Medulla oblongata (tissue), 1 donor: Measurements from ENCODE around the gene PRPS1.
"Not testable (repeated sequence)": the region's sequence is repeated elsewhere in the genome, so short reads cannot be mapped to it uniquely, and the experiment has no call there.

ENCODE experiments used
- DNase-seq: peaks from one replicate; pipeline ENCODE4 v3.0.0-alpha.2; 2015; ENCODE audit errors: extremely low spot score

PRPS1 gene

DNA sequence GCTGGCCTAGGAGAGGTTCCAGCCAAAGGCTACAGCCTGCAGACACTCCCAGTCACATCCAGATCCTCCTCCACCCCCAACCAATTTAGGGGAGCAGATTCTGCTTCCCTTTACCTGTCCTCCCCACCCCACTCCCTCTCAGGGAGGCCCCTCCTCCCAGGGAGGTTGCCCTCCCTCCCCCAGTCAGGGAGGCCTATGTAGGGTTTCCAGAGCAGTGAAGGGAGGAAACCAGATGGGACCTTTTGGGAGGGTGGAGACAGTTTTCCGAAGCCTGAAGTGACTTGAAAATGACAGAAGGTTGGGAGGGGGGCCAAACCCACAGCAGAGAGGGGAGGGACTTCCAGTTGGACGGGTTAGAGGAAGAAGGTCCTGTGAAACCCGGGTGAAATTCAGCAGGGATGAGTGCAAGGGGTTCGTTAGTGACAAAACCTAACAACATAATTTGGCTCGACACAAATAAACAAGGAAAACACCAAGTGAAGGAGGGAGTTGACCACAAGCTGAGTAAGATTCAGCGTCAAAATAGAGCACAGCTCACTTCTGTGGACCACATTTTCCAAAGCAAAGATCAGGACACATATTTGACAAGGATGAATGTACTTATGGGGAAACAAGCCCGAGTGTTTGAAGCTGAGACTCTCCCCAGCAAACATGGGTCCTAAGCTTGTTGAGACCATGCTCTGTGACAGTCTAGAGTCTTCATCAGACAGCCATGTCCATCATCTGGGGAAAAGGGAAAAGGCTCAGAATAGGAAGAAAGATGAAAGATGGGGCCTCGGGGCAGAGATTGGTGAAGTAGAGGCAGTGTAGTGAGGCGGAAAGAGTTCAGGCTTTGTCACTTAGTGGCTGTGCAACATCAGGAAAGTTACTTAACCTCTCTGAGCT, 46.4 kb downstream of the PRPS1 start:
- peak; percentile 6 for DNase-seq

DNA sequence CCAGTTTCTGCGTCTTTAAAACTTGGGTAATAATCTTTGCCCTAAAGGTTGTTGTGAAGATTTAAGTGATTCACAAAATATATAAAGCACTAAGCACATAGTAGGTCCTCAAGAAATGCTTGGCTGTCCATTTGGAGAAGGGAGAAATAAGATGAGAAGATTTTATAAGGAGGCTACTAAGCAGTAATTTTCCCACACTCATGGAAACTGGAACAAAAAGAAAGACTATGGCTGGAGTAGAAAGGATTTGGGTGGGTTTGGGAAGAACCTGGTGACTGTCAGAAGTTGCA, 47.0 kb downstream of the PRPS1 start:
- no peak for DNase-seq

DNA sequence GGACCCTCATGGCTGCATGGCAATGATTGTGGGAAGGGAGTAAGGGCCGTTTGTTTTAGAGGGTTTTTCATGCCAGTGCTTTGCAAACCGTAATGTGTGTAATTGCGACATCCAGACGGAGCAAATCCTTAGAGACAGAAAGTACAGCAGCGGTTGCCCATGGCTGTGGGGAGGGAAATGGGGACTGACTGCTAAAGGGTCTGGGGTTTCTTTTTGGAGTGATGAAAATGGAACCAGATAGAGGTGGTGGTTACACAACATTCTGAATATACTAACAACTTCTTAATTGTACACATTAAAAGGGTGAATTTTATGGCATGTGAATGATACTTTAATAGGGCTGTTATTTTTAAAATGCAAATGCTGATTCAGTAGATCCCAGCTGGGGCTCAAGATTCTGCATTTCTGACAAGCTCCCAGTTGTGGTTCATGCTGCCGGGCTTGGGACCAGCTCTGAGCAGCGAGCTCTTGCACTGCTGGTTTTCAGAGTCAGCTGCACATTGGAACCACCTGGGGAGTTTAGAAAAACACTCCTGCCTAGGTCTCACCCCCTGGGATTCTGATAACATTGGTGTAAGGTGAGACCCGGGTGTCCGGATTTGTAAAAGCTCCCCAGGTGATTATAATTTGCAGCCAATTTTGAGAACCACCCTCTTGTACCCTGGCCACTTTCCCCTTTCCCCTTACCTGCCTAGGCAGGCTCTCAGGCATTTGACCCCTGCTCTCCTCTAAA, 47.7 kb downstream of the PRPS1 start:
- peak; percentile 33 for DNase-seq

DNA sequence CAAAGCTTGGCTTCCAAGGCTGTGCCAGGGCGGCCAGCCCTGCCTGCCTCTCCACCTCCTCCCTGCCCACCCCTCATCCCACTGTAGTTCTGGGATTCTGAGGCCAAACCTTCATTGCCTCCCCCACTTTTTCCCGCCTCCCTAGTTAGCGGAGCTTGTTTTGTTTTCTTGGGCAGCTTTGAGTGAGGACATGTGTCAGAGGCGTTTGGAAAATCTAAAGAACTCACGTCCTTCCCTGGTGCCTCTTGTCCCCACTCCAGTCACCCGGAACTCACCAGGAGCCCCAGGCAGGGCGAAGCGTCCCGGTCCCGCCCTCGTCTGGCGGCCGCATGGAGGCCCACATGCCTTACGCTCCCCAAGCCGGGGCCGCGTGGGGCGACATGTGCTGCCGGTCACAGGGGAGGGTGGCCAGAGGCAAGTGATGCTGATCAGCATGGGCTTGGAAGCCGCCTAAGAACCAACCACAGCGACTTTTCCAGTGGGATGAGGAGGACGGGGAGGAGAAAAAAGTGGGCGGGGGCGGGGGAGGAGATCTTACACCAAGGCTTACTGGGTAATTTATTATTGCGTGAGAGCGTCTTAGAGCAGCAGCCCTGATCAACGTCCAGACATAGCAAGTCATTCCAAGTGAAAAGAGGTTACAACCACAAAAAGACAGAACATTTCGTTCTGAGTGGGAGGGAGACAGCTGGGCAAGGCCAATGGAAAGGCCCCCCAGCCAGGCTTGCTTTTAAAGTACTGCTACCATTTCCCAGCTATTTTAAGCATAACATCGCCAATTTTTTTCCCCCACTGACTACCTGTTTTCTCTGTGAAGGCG, 48.5 kb downstream of the PRPS1 start:
- peak; percentile 56 for DNase-seq

- DNase-seq: no peak
Measured at GRCh38 chrX:107677501-107677901, 49.2 kb downstream of the PRPS1 start.

GRCh38 chrX:107677909-107678308, 49.6 kb downstream of the PRPS1 start:
- DNase-seq: no peak

- no peak for DNase-seq
Measured at GRCh38 chrX:107678957-107679740, 50.8 kb downstream of the PRPS1 start.

DNA sequence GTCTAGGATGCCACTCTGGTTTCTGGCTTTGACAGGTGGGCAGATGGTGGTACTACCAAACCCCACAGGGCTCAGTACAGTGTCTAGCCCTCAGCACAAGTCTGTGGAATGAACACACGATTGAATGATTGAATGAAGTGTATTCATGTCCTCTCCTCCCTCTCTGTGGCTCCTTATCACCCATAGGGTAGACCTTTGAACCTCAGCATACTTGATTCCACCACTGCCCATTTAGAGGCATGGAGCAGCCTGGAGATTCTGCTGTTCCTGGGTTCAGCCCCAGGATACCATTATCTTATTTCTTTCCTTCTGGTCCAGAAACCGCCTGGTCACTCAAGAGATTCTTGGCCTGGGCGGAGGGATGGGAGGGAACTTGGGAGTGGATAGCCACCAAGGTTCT, 53.9 kb downstream of the PRPS1 start:
- no peak for DNase-seq

GRCh38 chrX:107683124-107683895, 55.0 kb downstream of the PRPS1 start:
- no peak for DNase-seq

- no peak for DNase-seq
Measured at GRCh38 chrX:107683931-107684330, 55.6 kb downstream of the PRPS1 start.

DNA sequence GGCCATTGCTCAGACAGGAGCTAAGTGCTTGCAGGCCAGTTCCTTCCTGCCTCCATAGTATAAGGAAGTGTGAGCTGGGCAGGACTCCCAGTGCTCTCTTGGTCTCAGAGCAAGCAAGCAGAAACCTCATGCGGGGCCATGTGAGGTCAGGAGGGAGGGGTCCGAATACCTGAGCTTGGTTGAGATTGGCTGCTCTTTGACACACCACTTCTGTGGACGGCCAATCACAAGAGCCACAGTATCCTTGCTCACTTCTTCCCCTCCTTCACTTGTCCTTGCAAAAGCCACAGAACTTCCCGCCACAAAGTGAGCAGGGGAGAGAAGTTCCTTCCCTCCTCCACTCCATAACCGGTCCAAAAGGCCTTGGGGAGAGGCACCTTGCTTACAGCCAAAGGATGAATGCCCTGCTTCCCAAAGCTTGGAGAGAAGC, 56.7 kb downstream of the PRPS1 start:
- peak; percentile 40 for DNase-seq

DNA sequence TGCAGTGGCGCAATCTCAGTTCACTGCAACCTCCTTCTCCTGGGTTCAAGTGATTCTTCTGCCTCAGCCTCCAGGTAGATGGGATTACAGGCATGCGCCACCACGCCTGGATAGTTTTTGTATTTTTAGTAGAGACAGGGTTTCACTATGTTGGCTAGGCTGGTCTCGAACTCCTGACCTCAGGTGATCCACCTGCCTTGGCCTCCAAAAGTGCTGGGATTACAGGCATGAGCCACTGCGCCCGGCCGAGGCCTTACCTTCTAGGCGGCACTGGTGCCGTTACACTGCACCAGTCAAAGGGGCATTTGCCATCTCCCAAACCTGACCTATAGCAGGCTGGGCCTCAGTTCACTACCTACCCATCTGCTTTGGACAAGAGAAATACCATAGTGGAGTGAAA, 57.3 kb downstream of the PRPS1 start:
- DNase-seq: not testable (repeated sequence)

DNA sequence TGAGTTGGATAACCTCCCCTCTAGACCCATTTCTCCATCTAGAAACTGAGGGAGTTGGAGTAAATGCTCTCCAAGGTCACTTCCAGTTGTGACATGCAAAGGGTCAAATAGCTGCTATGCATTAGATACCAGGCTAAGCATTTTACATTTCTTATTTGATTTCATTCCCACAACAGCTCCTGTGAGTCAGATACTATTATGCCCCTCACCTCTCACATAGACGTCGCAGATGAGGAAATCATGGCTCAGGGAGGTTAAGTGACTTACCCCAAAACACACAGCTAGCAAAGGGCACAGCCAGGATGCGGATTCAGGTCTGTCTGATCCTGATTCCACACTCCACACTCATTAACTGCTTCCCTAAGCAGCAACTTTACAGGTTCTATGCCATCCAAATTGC, 57.7 kb downstream of the PRPS1 start:
- DNase-seq: no peak

DNA sequence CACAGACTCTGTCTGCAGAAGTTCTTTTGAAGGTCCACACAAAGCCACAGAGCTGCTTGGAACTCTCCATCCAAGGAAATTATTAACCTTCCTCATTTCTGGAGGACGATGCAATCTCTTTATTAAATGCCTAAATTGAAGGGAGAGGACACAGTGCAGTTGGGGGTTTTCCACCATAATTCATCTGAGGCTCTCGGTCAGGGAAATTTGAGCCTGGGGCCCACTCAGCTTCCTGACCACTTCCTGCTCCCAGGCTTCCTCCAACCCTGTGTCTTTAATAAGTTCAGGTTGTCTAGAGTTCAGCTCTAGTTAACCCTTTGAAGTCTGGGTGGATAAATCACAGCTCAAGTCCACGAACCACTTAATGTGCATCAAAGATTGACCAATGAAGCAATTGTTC, 58.5 kb downstream of the PRPS1 start:
- no peak for DNase-seq

DNA sequence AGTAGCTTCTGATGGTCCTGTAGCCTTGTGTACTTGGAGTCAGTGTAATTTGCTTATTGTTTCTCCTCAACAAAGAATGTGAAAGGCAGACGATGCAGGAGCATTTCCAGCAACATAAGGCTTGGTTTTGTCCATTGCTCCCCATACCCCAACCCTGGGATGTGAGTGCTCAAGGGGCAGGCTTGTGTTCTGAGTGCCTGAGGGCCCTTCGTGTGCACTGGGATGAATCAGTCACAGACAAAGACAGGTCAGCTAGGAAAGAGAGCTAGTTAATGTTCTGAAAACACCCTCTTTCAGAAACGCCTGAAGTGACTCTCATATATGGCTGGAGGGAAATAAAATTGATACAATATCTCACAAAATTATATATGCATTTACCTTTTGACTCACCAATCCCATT, 59.1 kb downstream of the PRPS1 start:
- DNase-seq: no peak

- DNase-seq: no peak
Measured at GRCh38 chrX:107691024-107691448, 62.7 kb downstream of the PRPS1 start.

- DNase-seq: no peak
Measured at GRCh38 chrX:107699616-107700015, 71.3 kb downstream of the PRPS1 start.

- no peak for DNase-seq
Measured at GRCh38 chrX:107700317-107700774, 72.0 kb downstream of the PRPS1 start.
